Myometrial cell (primary cell): ENCODE measurements around the gene GFI1B. TPM values are rescaled to one million over a fixed set of nuclear protein-coding genes. Genes with fewer than 3 reads are reported as not detected.

Source experiments
- total RNA-seq: library from RNA; depleted of rRNA; stranded (reverse); fragments of >200 nt; gene quantifications from 2 replicates; pipeline ENCODE4 v1.2.3, GENCODE V29; 2015

GFI1B gene
- not detected in 2 replicates for total RNA-seq

DNA sequence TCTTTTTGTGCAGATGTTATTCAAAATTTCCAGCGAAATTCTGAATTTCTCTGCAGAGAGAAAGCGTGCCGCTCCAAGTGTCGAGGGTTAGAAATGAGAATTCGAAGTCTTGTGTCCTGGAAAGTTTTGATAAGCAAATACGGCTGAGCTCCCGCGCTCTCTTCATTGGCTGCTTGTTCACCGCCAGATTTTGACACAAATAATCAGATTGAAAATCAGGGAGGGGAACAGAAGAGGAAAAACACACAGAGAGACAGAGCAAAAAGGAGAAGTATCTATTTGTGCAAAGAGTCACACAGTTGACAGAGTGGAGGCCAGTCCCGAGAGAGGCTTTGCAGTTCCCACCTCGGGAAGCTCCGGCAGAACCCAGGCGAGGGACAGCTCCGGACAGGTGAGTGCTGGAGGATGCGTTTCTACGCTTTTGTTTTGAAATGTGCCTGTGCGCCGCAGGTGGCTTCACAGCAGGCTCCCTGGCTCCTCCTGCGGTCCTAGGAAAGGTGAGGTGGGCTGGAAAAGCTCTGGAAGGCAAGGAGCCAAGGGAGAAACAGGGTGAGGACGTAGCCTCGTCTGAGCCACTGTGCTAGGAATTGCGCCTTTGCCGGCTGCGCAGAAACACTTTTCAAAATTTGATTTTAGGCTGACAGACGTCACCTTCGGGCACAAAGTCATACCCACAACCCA lies at the start of gene GFI1B:
TSS of gene GFI1B (plus strand) at position 244 of the 681 bp plus-strand sequence. CDS start 7,985 bp downstream, outside the sequence.

DNA sequence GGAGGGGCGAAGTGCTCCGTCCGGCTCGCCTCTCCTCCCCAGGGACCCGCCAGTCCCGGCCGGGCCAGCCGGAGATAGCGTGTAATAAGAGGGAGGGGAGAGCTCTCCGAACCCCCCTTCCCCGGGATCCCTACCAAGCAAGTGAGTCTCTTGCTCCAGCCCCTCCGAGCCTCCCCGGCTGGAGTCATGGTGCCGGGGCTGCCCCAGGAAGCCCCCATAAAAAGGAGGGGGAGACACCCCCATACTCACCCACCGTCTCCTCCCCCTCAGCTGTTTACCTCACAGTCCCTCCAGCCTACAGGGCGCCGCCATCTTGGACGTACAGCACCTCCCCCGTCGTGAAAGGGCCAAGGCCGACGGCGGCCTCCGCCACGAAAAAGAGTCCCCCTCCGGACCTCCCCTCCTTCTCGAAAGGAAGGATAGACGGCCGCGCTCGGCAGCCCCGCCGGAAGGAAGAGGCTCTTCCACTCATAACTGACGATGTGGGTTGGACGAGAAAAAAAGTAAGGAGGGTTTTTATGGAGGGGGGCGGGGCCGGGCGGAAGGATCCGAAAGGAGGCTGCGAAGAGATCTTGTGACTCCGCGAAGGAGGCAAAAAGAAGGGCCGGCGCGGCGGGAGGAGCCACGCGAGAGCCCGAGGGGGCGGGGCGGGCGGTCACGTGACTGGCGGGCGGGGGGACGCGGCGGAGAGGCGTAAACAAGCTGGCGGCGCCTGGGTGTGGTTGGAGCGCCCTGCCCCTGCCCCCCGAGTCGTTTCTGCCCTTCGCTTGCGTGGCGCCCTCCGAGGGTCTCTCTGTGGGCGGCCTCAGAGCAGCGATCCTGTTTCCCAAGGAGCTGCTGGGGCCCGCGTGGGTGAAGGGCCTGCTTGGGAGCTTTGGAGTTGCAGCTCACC lies 34.0 kb upstream of the GFI1B start, which contains the start of gene TSC1:
TSS of gene TSC1 (minus strand) at position 323 of the 892 bp plus-strand sequence. CDS start 15,744 bp downstream, outside the sequence.

DNA sequence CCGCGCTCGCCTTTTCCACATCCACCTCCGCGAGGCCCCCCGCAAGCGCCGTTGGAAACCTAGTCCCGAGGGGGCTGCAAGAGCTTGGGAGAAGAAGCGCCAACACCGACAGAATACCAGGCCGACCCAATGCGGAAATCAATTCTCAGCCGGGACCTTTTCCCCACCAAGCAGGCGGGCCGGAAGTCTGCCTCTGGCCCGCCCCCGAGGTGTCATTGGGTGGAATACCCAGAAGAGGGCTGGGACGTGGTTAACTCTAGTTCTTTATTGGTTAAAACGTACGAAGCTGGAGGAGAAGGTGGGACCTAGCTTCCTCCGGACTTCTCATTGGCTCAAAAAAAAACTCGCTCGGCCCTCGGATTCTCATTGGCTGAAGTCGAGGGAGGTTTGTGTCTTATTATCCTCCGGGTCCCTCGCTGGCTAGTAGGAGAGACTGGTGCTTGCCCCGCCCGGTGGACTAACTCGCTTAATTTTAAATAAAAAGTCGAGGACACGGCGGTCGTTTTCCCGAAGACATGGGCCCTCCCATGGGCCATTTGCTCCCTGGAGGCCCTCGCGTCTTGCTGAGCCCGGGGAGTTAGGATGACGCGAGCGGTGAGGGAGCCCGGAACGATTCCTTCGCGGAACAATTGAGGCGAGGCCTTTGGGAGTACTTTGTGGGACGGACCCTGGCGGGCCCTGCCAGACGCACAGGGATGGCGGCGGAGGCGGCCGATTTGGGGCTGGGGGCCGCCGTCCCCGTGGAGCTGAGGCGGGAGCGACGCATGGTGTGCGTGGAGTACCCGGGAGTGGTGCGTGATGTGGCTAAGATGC lies 52.0 kb downstream of the GFI1B start, which contains the start of gene GTF3C5:
TSS of gene GTF3C5 (plus strand) at position 681 of the 813 bp plus-strand sequence. CDS start at position 696, 15 bp downstream.

Other genes with a start within 250 kb of the GFI1B start
- 0.18 TPM in 1 of 2 replicates, not detected in the other for gene AK8, start 100.4 kb upstream of the GFI1B start, total RNA-seq
- 3.2 and 9.2 TPM in 2 replicates for gene SPACA9, start 99.8 kb upstream of the GFI1B start, total RNA-seq
- 20.8 and 22.7 TPM in 2 replicates for gene TSC1, start 34.1 kb upstream of the GFI1B start, total RNA-seq
- 41.8 and 54.2 TPM in 2 replicates for gene GTF3C5, start 52.3 kb downstream of the GFI1B start, total RNA-seq
- gene CEL, start 83.3 kb downstream of the GFI1B start, total RNA-seq: under 0.01 TPM in 2 replicates
- 16.1 and 18.4 TPM in 2 replicates for gene RALGDS, start 142.5 kb downstream of the GFI1B start, total RNA-seq
- gene GBGT1, start 185.2 kb downstream of the GFI1B start, total RNA-seq: 9.5 and 16.7 TPM in 2 replicates
- gene OBP2B, start 230.6 kb downstream of the GFI1B start, total RNA-seq: not detected in 2 replicates